ENCODE data around the gene TEX53.

- TF ChIP-seq CHD1 (IDR thresholded peaks at IDR 0.05; ENCODE audit: low read depth, low read length) (no peak), CTCF (IDR thresholded peaks at IDR 0.05; ENCODE audit: control extremely low read depth in 1 of 3, insufficient read depth in 1 of 3, low read depth in 1 of 3, low read length in 3 of 3) (no peak), POLR2AphosphoS5 (IDR thresholded peaks at IDR 0.05; ENCODE audit: low read depth, low read length) (no peak), EGR1 (IDR thresholded peaks at IDR 0.05; ENCODE audit: borderline replicate concordance, low read depth, low read length) (no peak), EP300 (IDR thresholded peaks at IDR 0.05; ENCODE audit: borderline replicate concordance in 1 of 2, low read depth in 2 of 2, low read length in 2 of 2) (no peak), ATF2 (IDR thresholded peaks at IDR 0.05; ENCODE audit: low read length) (no peak), PHF8 (conservative IDR thresholded peaks at IDR 0.05; ENCODE audit: low read depth, low read length) (no peak), POLR2A (IDR thresholded peaks at IDR 0.05; ENCODE audit: control extremely low read depth in 1 of 2, low read depth in 2 of 2, low read length in 2 of 2) (no peak)
Observed at GRCh38 chr9:114655689-114656088, 1.9 kb downstream of the TEX53 start.

All from H1 (cell line).